ENCODE results near the gene POR. TPM values are rescaled to one million over a fixed set of nuclear protein-coding genes. Genes with fewer than 3 reads are reported as not detected.

The POR gene
- total and polyA plus RNA-seq, 2 of the 8 experiments (the other 6 are each of a cell fraction or from before 2014, with no cell fraction given), result 98.7 to 144 TPM

DNA sequence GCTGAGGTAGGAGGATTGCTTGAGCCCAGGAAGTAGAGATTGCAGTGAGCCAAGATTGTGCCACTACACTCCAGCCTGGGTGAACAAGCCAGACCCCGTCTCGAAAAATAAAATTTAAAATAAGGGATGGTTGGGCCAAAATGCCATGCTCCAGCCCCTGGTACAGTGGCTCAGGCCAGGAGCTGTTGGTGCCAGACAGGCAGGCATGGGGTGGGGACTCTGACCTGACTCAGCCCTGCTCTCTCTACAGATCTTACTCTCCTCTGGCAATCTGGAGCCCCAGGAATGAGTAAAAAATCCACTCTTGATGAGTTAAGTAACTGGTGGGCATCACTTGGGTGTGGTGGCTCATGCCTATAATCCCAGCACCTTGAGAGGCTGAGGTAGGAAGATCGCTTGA, 87.9 kb downstream of the POR start:
- no peak overlapping the region for H2BK120ac ChIP-seq (replicated peaks; ENCODE audit: low read depth, low read length)
- H3K27me3 ChIP-seq (replicated peaks in 1 of 4; ENCODE audit: control insufficient read depth in 3 of 4, extremely low read depth in 1 of 4, insufficient read depth in 3 of 4, low read length in 3 of 4), result no peaks in the 10 kb centered on the region
- no peaks in the 10 kb centered on the region for H3K79me2 ChIP-seq (ENCODE audit: control insufficient read depth in 1 of 2, insufficient read depth in 2 of 2, low read length in 2 of 2)
- H3K4me2 ChIP-seq (ENCODE audit: insufficient read depth in 1 of 2, low read depth in 2 of 2, low read length in 2 of 2), result no peak overlapping the region
- no peak overlapping the region for H3K4me3 ChIP-seq (ENCODE audit: extremely low read depth in 1 of 4, insufficient read depth in 2 of 4, low read depth in 3 of 4, low read length in 4 of 4)
- H3K4me1 ChIP-seq (replicated peaks in 1 of 4; ENCODE audit: control insufficient read depth in 3 of 4, insufficient read depth in 4 of 4, low read length in 3 of 4), result no peaks in the 10 kb centered on the region
- no peak overlapping the region for H4K91ac ChIP-seq (replicated peaks; ENCODE audit: insufficient read length, low read length)
- H4K8ac ChIP-seq (ENCODE audit: extremely low read depth, insufficient read depth, low read length), result no peak overlapping the region
- no peak overlapping the region for H2BK5ac ChIP-seq (ENCODE audit: low read depth, low read length)
- no peaks in the 10 kb centered on the region for H3K79me1 ChIP-seq (ENCODE audit: low read depth, low read length)
- no peak overlapping the region for H3K18ac ChIP-seq (ENCODE audit: extremely low read depth, low read length)
- ChIA-PET CTCF (ENCODE audit: partially characterized antibody) (interaction anchor here (0.7 to 3.3 kb wide), 4 partner anchors 11 to 59 kb away, joined by 3 to 18 read pairs (median 4); no protein-coding TSS in a partner anchor), POLR2A (ENCODE audit: partially characterized antibody) (no interaction called here)
- no peaks in the 10 kb centered on the region for H3K9me3 ChIP-seq (ENCODE audit: insufficient read depth in 2 of 2, low read depth in 1 of 2, low read length in 1 of 2)
- no peak overlapping the region for H3K14ac ChIP-seq (ENCODE audit: insufficient read length)
- no peak overlapping the region for H2AFZ ChIP-seq (ENCODE audit: low read length)
- 93% methylated on average over 3 of the region's 3 CpGs; no CpG with 5 or more reads in 1 of the 2 experiments for WGBS, 2 experiments (ENCODE audit: extremely low coverage in 1 of 2, insufficient coverage in 1 of 2, insufficient read length in 1 of 2, insufficient replicate concordance in 2 of 2, low coverage in 1 of 2, low lambda C conversion rate in 2 of 2, missing lambda C conversion rate in 1 of 2)
- no peak overlapping the region for H3K27ac ChIP-seq (ENCODE audit: low read depth, low read length)
- H2AK5ac ChIP-seq (ENCODE audit: low read depth, low read length), result no peak overlapping the region
- no peak overlapping the region for H4K5ac ChIP-seq (ENCODE audit: insufficient read length, low read depth, low read length)
- no peak overlapping the region for H3K9ac ChIP-seq (replicated peaks in 1 of 4; ENCODE audit: extremely low read depth in 1 of 4, low read depth in 3 of 4, low read length in 3 of 4)
- no peak overlapping the region for H3K4ac ChIP-seq (replicated peaks; ENCODE audit: insufficient read length, low read depth, low read length)
- no peak overlapping the region for H2BK12ac ChIP-seq (ENCODE audit: low read depth, low read length)
- H2BK20ac ChIP-seq (ENCODE audit: low read length), result no peak overlapping the region
- peaks cover 0 to 4% (median 0%) of the 10 kb centered on the region in 4 experiments; a peak in 1 of 8 replicates for H3K36me3 ChIP-seq (ENCODE audit: control insufficient read depth in 2 of 4, insufficient read depth in 4 of 4, low read length in 3 of 4)
- no peak overlapping the region for H3K56ac ChIP-seq (replicated peaks; ENCODE audit: insufficient read length, low read depth, low read length)
- H2BK15ac ChIP-seq (ENCODE audit: low read length), result no peak overlapping the region
- H4K20me1 ChIP-seq (replicated peaks in 1 of 2; ENCODE audit: control insufficient read depth in 1 of 2, insufficient read depth in 2 of 2, low read length in 2 of 2), result no peaks in the 10 kb centered on the region
- H3K23ac ChIP-seq (ENCODE audit: insufficient read length), result no peak overlapping the region
- FAIRE-seq (no peak), DNase-seq (ENCODE audit: low read depth in 1 of 2, low spot score in 2 of 2) (no peak)
- H3K23me2 ChIP-seq (ENCODE audit: low read depth, low read length), result no peaks in the 10 kb centered on the region
- TF ChIP-seq, protein P1, sequence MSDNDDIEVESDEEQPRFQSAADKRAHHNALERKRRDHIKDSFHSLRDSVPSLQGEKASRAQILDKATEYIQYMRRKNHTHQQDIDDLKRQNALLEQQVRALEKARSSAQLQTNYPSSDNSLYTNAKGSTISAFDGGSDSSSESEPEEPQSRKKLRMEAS (IDR thresholded peaks at IDR 0.05), result no peak
- TF ChIP-seq ASH2L (IDR thresholded peaks at IDR 0.05; ENCODE audit: low read length) (no peak), CHD1 (IDR thresholded peaks at IDR 0.05; ENCODE audit: low read depth, low read length) (no peak), NANOG (IDR thresholded peaks at IDR 0.05; ENCODE audit: insufficient read depth, low read depth, low read length, poor library complexity, severe bottlenecking) (no peak), SP1 (IDR thresholded peaks at IDR 0.05; ENCODE audit: low read depth, low read length) (no peak), FOSL1 (IDR thresholded peaks at IDR 0.05; ENCODE audit: insufficient read depth, low read depth, low read length) (no peak), CHD2 (IDR thresholded peaks at IDR 0.05; ENCODE audit: low read length) (no peak), NRF1 (IDR thresholded peaks at IDR 0.05; ENCODE audit: low read depth, low read length) (no peak), TAF7 (optimal IDR thresholded peaks at IDR 0.05; ENCODE audit: borderline replicate concordance, low read depth, low read length) (no peak), YY1 (IDR thresholded peaks at IDR 0.05; ENCODE audit: low read depth, low read length) (no peak), EP300 (IDR thresholded peaks at IDR 0.05; ENCODE audit: borderline replicate concordance in 1 of 2, low read depth in 2 of 2, low read length in 2 of 2) (no peak), TBP (IDR thresholded peaks at IDR 0.05; ENCODE audit: low read depth, low read length) (no peak), EGR1 (IDR thresholded peaks at IDR 0.05; ENCODE audit: borderline replicate concordance, low read depth, low read length) (no peak), RFX5 (IDR thresholded peaks at IDR 0.05; ENCODE audit: borderline replicate concordance, low read depth, low read length) (no peak), SAP30 (IDR thresholded peaks at IDR 0.05; ENCODE audit: insufficient read depth, insufficient replicate concordance, low read length) (no peak)
